ENCODE results near the gene CYSLTR2.

- TF ChIP-seq YY1 (IDR thresholded peaks at IDR 0.05; ENCODE audit: insufficient read depth, insufficient read length) (no peak), SUZ12 (IDR thresholded peaks at IDR 0.05; ENCODE audit: extremely low read depth, insufficient read depth, insufficient read length) (no peak), ZNF274 (IDR thresholded peaks at IDR 0.05; ENCODE audit: low read depth, low read length) (no peak)
Measured at GRCh38 chr13:48680756-48681392, 27.1 kb downstream of the CYSLTR2 start.

All from NT2/D1 (cell line).